ENCODE data around the gene ZNF550. TPM values are rescaled to one million over a fixed set of nuclear protein-coding genes. Genes with fewer than 3 reads are reported as not detected.

ZNF550 gene
- total RNA-seq, 1 experiment from 2014 or later, result 3.1 TPM

DNA sequence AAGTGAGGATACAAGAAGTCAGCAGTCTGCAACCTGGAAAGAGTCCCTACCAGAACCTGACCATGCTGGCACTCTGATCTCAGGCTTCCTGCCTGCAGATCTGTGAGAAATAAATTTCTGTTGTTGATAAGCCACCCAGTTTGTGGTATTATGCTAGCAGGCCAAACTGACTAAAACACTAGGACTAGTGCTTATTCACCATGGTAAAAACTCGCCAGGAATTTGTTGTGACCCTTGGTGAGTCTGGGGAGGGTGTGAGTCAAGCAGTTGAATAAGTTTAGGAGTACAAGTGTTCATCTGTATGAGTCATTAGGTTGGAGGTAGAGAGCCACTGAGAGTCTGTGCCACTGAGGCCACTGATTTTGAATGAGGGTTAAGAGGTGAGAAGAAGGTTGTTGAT is 27.9 kb upstream of the ZNF550 start:
- POLR2A ChIA-PET, result no interaction called here
- no peak for ATAC-seq

More for the DNA sequence above, 27.9 kb upstream of the ZNF550 start:
- H3K9me2 ChIP-seq (ENCODE audit: insufficient read depth), result no peaks in the 10 kb centered on the region
- intact Hi-C loops (cut with micrococcal nuclease), result no loop called here
- CTCF ChIA-PET, result no interaction called here
- no peak overlapping the region for H3K27ac ChIP-seq (ENCODE audit: low read depth, low read length)
- H2AFZ ChIP-seq (ENCODE audit: low read depth, low read length, poor library complexity, severe bottlenecking), result no peak overlapping the region
- RAD21 ChIA-PET (ENCODE audit: low non-redundant PET in 1 of 2, low total read pairs in 2 of 2, uncharacterized antibody in 2 of 2, unreplicated experiment in 2 of 2), result no interaction called here
- TF ChIP-seq EZH2 (IDR thresholded peaks at IDR 0.05), result no peak
- no peak for TF ChIP-seq RAD21 (IDR thresholded peaks at IDR 0.05; ENCODE audit: low read depth)
- TF ChIP-seq ZBTB33 (IDR thresholded peaks at IDR 0.05; ENCODE audit: extremely low read depth, insufficient replicate concordance, low read length), result no peak
- no peak for TF ChIP-seq JUND (IDR thresholded peaks at IDR 0.05)
- TF ChIP-seq EZH2phosphoT487 (IDR thresholded peaks at IDR 0.05; ENCODE audit: borderline replicate concordance), result no peak
- TF ChIP-seq, protein P1, sequence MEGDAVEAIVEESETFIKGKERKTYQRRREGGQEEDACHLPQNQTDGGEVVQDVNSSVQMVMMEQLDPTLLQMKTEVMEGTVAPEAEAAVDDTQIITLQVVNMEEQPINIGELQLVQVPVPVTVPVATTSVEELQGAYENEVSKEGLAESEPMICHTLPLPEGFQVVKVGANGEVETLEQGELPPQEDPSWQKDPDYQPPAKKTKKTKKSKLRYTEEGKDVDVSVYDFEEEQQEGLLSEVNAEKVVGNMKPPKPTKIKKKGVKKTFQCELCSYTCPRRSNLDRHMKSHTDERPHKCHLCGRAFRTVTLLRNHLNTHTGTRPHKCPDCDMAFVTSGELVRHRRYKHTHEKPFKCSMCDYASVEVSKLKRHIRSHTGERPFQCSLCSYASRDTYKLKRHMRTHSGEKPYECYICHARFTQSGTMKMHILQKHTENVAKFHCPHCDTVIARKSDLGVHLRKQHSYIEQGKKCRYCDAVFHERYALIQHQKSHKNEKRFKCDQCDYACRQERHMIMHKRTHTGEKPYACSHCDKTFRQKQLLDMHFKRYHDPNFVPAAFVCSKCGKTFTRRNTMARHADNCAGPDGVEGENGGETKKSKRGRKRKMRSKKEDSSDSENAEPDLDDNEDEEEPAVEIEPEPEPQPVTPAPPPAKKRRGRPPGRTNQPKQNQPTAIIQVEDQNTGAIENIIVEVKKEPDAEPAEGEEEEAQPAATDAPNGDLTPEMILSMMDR (IDR thresholded peaks at IDR 0.05 in 2 of 3, conservative IDR thresholded peaks at IDR 0.05 in 1 of 3; ENCODE audit: borderline replicate concordance in 1 of 3, insufficient read depth in 1 of 3, low read depth in 2 of 3, low read length in 2 of 3), result no peak
- no peak for TF ChIP-seq ZFX (IDR thresholded peaks at IDR 0.05)
- no peak for TF ChIP-seq POLR2AphosphoS5 (IDR thresholded peaks at IDR 0.05; ENCODE audit: low read depth, low read length)
- no peak for TF ChIP-seq TCF7L2 (IDR thresholded peaks at IDR 0.05; ENCODE audit: borderline replicate concordance, extremely low read depth, insufficient read depth, insufficient read length)
- TF ChIP-seq SIN3A (IDR thresholded peaks at IDR 0.05; ENCODE audit: low read depth), result no peak
- TF ChIP-seq YY1 (IDR thresholded peaks at IDR 0.05; ENCODE audit: extremely low read depth, insufficient replicate concordance, low read depth, low read length), result no peak
- TF ChIP-seq MAX (IDR thresholded peaks at IDR 0.05), result no peak
- no peak for TF ChIP-seq FOSL1 (IDR thresholded peaks at IDR 0.05; ENCODE audit: low read depth)
- TF ChIP-seq ELF1 (IDR thresholded peaks at IDR 0.05; ENCODE audit: borderline replicate concordance, low read depth), result no peak
- no peak for TF ChIP-seq ZNF274 (IDR thresholded peaks at IDR 0.05; ENCODE audit: low read depth, low read length)
- TF ChIP-seq SRF (IDR thresholded peaks at IDR 0.05; ENCODE audit: low read depth), result no peak
- no peak for TF ChIP-seq CEBPB (IDR thresholded peaks at IDR 0.05; ENCODE audit: low read depth)
- no peak overlapping the region for H3K4me2 ChIP-seq (ENCODE audit: low read length)
- H3K4me1 ChIP-seq (ENCODE audit: control insufficient read depth in 1 of 2, insufficient read depth in 2 of 2, low read length in 2 of 2), result no peaks in the 10 kb centered on the region
- H3K9me3 ChIP-seq (ENCODE audit: control insufficient read depth in 1 of 2, insufficient read depth in 1 of 2, low read depth in 1 of 2, low read length in 2 of 2), result peaks cover 0 to 12% of the 10 kb centered on the region in 2 experiments; a peak in 2 of 4 replicates
- H3K36me3 ChIP-seq (ENCODE audit: control insufficient read depth in 1 of 2, insufficient read depth in 2 of 2, low read length in 2 of 2), result no peaks in the 10 kb centered on the region
- no peaks in the 10 kb centered on the region for H3K27me3 ChIP-seq (ENCODE audit: insufficient read depth, low read length)
- H3K4me3 ChIP-seq (replicated peaks in 1 of 2; ENCODE audit: low read depth in 1 of 2, low read length in 2 of 2), result no peak overlapping the region
- no peak for DNase-seq (ENCODE audit: low read depth, low spot score)
- H3K9ac ChIP-seq (ENCODE audit: low read length), result no peak overlapping the region
- H3K79me2 ChIP-seq (ENCODE audit: insufficient read depth, low read length), result no peaks in the 10 kb centered on the region
- no TSS peak for BruUV-seq (replicated peaks)
- no peaks in the 10 kb centered on the region for H4K20me1 ChIP-seq (ENCODE audit: insufficient read depth)

Data from HCT116 (cell line).